ENCODE results near the gene DENND2C.

DENND2C gene

DNA sequence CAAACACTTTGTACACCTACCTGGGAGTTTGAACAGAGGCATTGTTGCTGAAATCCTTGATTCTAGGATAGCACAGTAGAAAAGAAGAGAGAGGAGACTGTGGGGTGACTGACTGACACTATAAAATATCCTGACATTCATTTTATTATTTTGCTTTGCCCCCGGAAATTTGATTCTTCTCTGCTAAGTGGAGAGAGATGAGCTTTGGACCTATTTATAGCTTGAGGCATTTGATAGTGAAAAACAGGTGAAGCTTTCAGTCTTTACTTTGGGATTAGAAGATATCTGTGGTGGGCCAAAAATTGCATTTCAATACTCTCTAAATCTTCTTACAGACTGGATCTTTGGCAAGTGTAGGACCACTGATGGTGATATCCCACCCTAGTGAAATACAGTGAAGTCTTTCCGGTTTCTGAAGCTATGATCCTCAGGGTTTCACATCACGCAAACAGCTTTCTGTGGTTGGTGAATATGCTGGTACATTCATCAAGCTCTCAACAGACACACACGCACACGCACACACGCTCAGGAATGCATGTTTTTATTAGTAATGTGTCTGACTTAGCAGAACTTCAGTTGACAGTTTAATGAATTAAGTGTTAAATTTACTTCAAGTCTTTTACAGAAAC lies 25.7 kb upstream of the DENND2C start, which contains the start of gene AMPD1:
Gene AMPD1 (minus strand): TSS at position 117 of the 629 bp plus-strand sequence. CDS start 75 bp downstream, at position 42.
- TF ChIP-seq, protein P1, sequence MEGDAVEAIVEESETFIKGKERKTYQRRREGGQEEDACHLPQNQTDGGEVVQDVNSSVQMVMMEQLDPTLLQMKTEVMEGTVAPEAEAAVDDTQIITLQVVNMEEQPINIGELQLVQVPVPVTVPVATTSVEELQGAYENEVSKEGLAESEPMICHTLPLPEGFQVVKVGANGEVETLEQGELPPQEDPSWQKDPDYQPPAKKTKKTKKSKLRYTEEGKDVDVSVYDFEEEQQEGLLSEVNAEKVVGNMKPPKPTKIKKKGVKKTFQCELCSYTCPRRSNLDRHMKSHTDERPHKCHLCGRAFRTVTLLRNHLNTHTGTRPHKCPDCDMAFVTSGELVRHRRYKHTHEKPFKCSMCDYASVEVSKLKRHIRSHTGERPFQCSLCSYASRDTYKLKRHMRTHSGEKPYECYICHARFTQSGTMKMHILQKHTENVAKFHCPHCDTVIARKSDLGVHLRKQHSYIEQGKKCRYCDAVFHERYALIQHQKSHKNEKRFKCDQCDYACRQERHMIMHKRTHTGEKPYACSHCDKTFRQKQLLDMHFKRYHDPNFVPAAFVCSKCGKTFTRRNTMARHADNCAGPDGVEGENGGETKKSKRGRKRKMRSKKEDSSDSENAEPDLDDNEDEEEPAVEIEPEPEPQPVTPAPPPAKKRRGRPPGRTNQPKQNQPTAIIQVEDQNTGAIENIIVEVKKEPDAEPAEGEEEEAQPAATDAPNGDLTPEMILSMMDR (conservative IDR thresholded peaks at IDR 0.05; ENCODE audit: low read depth, low read length), result no peak
- H3K4me3 ChIP-seq (ENCODE audit: low read depth, low read length), result no peak within 1 kb of the TSS
- DNase-seq (ENCODE audit: low read depth), result peak; percentile 54

DNA sequence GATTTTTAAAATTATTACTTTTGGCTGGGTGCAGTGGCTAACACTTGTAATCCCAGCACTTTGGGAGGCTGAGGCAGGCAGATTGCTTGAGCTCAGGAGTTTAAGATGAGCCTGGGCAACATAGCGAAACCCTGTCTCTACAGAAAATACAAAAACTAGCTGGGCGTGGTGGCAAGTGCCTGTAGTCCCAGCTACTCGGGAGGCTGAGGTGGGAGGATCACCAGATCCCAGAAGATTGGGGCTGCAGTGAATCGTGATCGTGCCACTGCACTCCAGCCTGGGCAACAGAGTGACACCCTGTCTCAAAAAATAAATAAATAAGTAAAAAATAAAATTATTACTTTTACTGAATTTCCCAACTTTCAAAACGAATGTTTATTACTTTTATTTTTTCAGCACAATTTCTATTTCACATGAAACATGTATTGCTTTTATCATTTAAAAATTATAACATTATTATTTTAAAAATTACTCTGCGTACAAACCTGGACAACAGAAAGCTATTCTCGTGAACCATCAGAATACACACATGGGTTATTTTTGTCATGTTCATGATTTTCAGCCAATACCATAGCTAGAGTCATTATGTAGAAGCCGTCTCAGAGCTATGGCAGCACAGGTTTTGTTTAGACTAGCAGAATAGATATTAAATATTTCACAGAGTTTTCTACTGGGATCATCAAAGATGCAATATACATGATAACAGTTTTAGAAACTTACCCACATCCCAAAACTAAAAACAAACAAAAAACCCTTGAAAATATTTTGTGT lies 24.9 kb upstream of the DENND2C start:
- TF ChIP-seq, protein P1 (conservative IDR thresholded peaks at IDR 0.05; ENCODE audit: low read depth, low read length), result no peak
- no peak for DNase-seq (ENCODE audit: low read depth)
- no peak overlapping the region for H3K4me3 ChIP-seq (ENCODE audit: low read depth, low read length)

DNA sequence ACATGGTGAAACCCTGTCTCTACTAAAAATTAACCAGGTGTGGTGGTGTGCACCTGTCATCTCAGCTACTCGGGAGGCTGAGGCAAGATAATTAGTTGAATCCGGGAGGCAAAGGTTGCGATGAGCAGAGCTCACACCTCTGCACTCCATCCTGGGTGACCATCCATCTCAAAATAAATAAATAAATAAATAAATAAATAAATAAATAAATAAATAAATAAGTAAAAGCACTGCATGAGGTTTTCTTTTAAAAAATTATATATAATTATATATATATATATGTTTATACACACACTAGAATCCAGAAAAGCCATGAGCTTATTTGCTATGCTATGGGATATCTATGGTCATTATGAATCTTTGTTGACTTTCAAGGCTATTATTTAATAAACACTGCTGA lies 23.1 kb upstream of the DENND2C start:
- H3K4me3 ChIP-seq (ENCODE audit: low read depth, low read length), result no peak overlapping the region
- DNase-seq (ENCODE audit: low read depth), result no peak
- TF ChIP-seq, protein P1 (conservative IDR thresholded peaks at IDR 0.05; ENCODE audit: low read depth, low read length), result no peak

DNA sequence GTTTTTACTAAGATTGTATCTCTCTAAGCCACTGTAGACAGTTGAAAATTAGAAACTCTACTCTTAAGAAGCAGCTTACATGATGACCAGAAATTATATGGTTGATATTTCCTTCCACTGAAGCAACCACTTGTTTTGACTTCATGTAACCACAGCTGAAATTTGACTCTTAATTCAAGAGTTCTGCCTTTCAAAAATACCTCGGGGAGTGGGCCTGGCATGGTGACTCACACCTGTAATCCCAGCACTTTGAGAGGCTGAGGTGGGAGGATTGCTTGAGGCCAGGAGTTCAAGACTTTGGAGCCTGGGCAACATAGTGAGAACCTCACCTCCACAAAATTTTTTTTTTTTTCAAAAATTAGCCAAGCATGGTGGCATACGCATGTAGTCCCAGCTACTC lies 21.2 kb upstream of the DENND2C start:
- TF ChIP-seq, protein P1 (conservative IDR thresholded peaks at IDR 0.05; ENCODE audit: low read depth, low read length), result no peak
- no peak for DNase-seq (ENCODE audit: low read depth)
- no peak overlapping the region for H3K4me3 ChIP-seq (ENCODE audit: low read depth, low read length)

DNA sequence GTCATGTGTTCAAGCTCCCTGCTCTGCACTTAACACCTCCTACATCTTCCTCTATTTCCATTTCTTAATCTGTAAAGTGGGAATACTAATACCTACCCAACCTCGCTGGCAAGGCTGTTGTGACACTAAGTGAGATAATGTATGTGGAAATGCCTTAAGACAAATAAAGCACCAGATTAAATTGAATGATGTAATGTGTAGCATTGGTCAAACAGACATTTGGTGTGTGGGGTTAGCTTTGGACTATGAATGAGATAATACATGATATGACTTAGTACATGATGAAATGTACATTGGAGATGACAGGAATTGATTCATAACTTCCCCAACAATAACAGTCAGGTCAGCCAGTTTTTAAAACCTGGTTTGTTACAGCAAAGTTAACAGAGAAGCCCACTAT lies 20.3 kb upstream of the DENND2C start:
- H3K4me3 ChIP-seq (ENCODE audit: low read depth, low read length), result no peak overlapping the region
- TF ChIP-seq, protein P1 (conservative IDR thresholded peaks at IDR 0.05; ENCODE audit: low read depth, low read length), result no peak

DNA sequence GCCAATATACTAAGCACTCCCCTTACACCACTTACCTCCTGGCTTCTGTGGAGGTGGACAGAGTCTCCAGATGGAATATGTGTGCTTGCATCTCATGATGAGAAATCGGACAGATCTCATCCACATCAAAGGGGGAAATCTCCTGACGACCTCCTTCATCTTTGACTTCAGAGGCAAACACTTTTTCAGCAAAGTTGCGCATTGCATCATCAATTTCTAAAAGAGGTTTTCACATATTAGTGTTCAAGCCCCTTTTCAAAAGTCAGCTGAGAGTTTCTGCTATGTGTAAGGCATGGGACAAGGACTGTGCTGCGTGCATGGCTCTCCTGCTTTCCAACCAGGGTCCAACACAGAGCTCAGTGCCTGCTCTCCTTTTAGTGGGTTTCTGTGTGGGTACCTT lies 18.7 kb upstream of the DENND2C start:
- TF ChIP-seq, protein P1 (conservative IDR thresholded peaks at IDR 0.05; ENCODE audit: low read depth, low read length), result no peak
- no peak for DNase-seq (ENCODE audit: low read depth)
- H3K4me3 ChIP-seq (ENCODE audit: low read depth, low read length), result no peak overlapping the region

More for the DNA sequence above, 20.3 kb upstream of the DENND2C start:
- DNase-seq (ENCODE audit: low read depth), result no peak
